ENCODE results near the gene PTPN18.

The PTPN18 gene

GRCh38 chr2:130358420-130359350 lies 2.8 kb downstream of the PTPN18 start:
- peaks cover 13% of the 10 kb centered on the region for H3K36me3 ChIP-seq
- H3K4me3 ChIP-seq (ENCODE audit: low read depth in 1 of 2, low read length in 1 of 2): no peak overlapping the region
- H3K27me3 ChIP-seq: no peaks in the 10 kb centered on the region
- no peaks in the 10 kb centered on the region for H3K9me3 ChIP-seq
- no peak for TF ChIP-seq CTCF (IDR thresholded peaks at IDR 0.05)
- peaks cover 26 to 31% of the 10 kb centered on the region in 2 experiments for H3K4me1 ChIP-seq (ENCODE audit: control insufficient read depth in 1 of 2, insufficient read depth in 1 of 2, low read depth in 1 of 2, low read length in 1 of 2)
- H3K27ac ChIP-seq: no peak overlapping the region

DNA sequence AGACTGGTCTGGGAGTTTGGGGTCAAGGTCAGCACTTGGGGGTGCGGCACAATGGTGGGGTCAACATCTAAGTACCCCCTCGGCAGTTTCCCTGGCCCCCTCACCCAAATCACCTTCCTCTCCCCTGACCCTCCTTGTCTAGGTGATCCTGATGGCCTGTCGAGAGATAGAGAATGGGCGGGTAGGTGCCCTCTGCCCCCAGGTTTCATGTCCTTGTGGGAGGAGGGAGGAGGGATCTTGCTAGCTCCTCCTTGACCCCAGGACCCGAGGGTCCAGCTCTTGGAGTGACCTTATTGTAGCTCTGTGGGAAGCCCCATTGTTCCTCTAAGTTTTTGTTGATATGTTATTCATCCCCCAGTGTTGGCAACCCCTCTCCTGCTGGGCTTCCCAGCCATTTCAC lies 3.6 kb downstream of the PTPN18 start:
- Histone ChIP-seq H3K36me3 (peaks cover 15% of the 10 kb centered on the region), H3K4me1 (ENCODE audit: control insufficient read depth in 1 of 2, insufficient read depth in 1 of 2, low read depth in 1 of 2, low read length in 1 of 2) (peaks cover 19 to 23% of the 10 kb centered on the region in 2 experiments), H3K9me3 (no peaks in the 10 kb centered on the region), H3K27ac (no peak overlapping the region), H3K4me3 (ENCODE audit: low read depth in 1 of 2, low read length in 1 of 2) (no peak overlapping the region), H3K27me3 (no peaks in the 10 kb centered on the region)
- TF ChIP-seq CTCF (IDR thresholded peaks at IDR 0.05): no peak

DNA sequence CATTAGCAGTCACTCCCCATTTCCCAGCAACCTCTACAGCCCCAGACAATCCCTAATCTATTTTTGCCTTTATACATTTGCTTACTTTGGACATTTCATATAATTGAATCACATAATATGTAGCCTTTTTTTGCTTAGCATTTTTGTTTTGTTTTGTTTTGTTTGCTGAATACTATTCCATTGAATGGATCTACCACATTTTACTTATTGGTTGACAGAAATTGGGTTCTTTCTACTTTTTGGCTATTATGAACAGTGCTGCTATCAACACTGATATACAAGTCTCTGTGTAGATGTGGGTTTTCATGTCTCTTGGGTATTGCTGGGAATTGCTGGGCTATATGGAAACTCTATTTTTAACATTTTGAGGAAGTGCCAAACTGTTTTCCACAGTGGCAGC lies 7.6 kb downstream of the PTPN18 start:
- no peak for TF ChIP-seq CTCF (IDR thresholded peaks at IDR 0.05)

DNA sequence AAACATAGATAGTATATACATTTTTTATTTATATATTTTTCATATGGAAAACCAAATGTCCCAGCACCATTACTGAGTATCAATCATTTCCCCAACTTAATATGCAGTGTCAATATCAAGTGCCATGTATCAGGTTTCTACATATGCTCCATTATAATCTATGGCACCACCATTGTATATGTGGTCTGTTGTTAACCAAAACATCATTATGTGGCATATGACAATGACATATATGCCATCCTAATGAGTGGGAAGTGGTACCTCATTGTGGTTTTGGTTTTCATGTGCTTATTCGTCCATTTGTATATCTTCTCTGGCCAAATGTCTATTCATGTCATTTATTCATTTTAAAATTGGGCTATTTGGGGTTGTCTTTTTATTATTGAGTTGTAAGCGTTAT lies 9.2 kb downstream of the PTPN18 start:
- Histone ChIP-seq H3K36me3 (peaks cover 6% of the 10 kb centered on the region), H3K27me3 (no peaks in the 10 kb centered on the region), H3K4me1 (ENCODE audit: control insufficient read depth in 1 of 2, insufficient read depth in 1 of 2, low read depth in 1 of 2, low read length in 1 of 2) (peaks cover 36 to 38% of the 10 kb centered on the region in 2 experiments), H3K27ac (no peak overlapping the region), H3K9me3 (no peaks in the 10 kb centered on the region), H3K4me3 (ENCODE audit: low read depth in 1 of 2, low read length in 1 of 2) (no peak overlapping the region)
- no peak for TF ChIP-seq CTCF (IDR thresholded peaks at IDR 0.05)

More for the DNA sequence above, 7.6 kb downstream of the PTPN18 start:
- H3K27me3 ChIP-seq: no peaks in the 10 kb centered on the region
- no peak overlapping the region for H3K27ac ChIP-seq
- H3K4me1 ChIP-seq (ENCODE audit: control insufficient read depth in 1 of 2, insufficient read depth in 1 of 2, low read depth in 1 of 2, low read length in 1 of 2): peaks cover 20 to 22% of the 10 kb centered on the region in 2 experiments
- peaks cover 15% of the 10 kb centered on the region for H3K36me3 ChIP-seq
- no peak overlapping the region for H3K4me3 ChIP-seq (ENCODE audit: low read depth in 1 of 2, low read length in 1 of 2)
- no peaks in the 10 kb centered on the region for H3K9me3 ChIP-seq

DNA sequence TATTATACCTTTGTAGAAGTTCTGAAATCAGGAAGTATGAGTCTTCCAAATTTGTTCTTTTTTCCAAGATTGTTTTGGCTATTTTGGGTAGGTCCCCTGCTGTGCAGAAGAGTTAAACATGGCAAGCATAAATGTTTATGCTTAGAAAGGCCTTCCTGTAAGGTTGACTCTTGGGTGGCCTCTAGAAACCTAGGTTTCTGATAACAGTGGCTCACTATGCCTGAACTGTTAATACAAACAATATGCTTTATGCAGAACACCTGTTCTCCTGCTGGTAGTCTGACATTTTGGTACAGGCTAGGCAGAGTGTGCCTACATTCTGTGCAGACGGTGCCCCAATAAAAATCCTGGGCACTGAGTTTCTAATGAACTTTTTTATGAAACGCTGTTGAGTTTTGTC lies 10.1 kb downstream of the PTPN18 start:
- no peak for TF ChIP-seq CTCF (IDR thresholded peaks at IDR 0.05)
- H3K36me3 ChIP-seq: peaks cover 6% of the 10 kb centered on the region

More for the DNA sequence above, 10.1 kb downstream of the PTPN18 start:
- H3K9me3 ChIP-seq: no peaks in the 10 kb centered on the region
- peaks cover 44 to 47% of the 10 kb centered on the region in 2 experiments for H3K4me1 ChIP-seq (ENCODE audit: control insufficient read depth in 1 of 2, insufficient read depth in 1 of 2, low read depth in 1 of 2, low read length in 1 of 2)
- peak overlapping the region; percentile 63 for H3K27ac ChIP-seq
- H3K27me3 ChIP-seq: no peaks in the 10 kb centered on the region
- H3K4me3 ChIP-seq (ENCODE audit: low read depth in 1 of 2, low read length in 1 of 2): no peak overlapping the region

Measured in neutrophil (primary cell).